ENCODE measurements around the gene CPB2. TPM values are rescaled to one million over a fixed set of nuclear protein-coding genes. Genes with fewer than 3 reads are reported as not detected.

CPB2 gene
- total and polyA plus RNA-seq, 9 of the 15 experiments (the other 6 are each of a cell fraction or from before 2014, with no cell fraction given): 0.03 to 0.16 (median 0.07) TPM; not detected in 6

DNA sequence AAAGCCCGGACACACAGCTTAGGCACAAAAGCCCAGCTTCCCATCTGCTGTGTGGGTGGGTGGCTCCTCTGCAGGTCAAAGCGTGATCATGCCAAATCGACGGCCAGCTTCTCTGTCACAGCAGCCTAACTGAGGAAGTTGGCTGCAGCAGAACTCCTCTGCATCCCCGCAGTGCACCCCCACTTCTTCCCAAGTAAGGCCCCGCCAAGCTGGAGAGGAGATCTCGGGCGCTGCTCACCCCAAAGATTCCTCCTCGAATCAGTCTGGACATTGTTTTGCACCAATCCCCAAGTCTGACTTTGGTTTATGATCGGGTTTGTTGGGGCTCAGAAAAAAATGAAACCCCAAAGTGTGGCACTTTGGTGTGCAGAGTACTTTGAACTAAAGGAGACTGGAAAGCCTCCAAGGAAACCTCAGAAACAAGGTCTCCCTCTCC lies 19.7 kb upstream of the CPB2 start:
- TF ChIP-seq POLR2AphosphoS5 (IDR thresholded peaks at IDR 0.05; ENCODE audit: control insufficient read depth, insufficient read depth, low read depth, low read length) (peak; percentile 14; the same call in 1 of the 2 replicates), PHB (CRISPR knock-in tag; IDR thresholded peaks at IDR 0.05) (no peak), POLR2G (IDR thresholded peaks at IDR 0.05; ENCODE audit: low read depth, low read length) (peak; percentile 28; the same call in 1 of the 2 replicates), FOXK2 (conservative IDR thresholded peaks at IDR 0.05 in 1 of 2, IDR thresholded peaks at IDR 0.05 in 1 of 2; ENCODE audit: low read depth in 2 of 2) (no peak)
- TF ChIP-seq, protein P1, sequence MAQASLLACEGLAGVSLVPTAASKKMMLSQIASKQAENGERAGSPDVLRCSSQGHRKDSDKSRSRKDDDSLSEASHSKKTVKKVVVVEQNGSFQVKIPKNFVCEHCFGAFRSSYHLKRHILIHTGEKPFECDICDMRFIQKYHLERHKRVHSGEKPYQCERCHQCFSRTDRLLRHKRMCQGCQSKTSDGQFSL (CRISPR knock-in tag; IDR thresholded peaks at IDR 0.05): peak; percentile 62
- TF ChIP-seq, protein P1 (tag; IDR thresholded peaks at IDR 0.05): no peak
- TF ChIP-seq, protein P2, sequence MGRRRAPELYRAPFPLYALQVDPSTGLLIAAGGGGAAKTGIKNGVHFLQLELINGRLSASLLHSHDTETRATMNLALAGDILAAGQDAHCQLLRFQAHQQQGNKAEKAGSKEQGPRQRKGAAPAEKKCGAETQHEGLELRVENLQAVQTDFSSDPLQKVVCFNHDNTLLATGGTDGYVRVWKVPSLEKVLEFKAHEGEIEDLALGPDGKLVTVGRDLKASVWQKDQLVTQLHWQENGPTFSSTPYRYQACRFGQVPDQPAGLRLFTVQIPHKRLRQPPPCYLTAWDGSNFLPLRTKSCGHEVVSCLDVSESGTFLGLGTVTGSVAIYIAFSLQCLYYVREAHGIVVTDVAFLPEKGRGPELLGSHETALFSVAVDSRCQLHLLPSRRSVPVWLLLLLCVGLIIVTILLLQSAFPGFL (CRISPR knock-in tag; IDR thresholded peaks at IDR 0.05): no peak
- TF ChIP-seq, protein P3, sequence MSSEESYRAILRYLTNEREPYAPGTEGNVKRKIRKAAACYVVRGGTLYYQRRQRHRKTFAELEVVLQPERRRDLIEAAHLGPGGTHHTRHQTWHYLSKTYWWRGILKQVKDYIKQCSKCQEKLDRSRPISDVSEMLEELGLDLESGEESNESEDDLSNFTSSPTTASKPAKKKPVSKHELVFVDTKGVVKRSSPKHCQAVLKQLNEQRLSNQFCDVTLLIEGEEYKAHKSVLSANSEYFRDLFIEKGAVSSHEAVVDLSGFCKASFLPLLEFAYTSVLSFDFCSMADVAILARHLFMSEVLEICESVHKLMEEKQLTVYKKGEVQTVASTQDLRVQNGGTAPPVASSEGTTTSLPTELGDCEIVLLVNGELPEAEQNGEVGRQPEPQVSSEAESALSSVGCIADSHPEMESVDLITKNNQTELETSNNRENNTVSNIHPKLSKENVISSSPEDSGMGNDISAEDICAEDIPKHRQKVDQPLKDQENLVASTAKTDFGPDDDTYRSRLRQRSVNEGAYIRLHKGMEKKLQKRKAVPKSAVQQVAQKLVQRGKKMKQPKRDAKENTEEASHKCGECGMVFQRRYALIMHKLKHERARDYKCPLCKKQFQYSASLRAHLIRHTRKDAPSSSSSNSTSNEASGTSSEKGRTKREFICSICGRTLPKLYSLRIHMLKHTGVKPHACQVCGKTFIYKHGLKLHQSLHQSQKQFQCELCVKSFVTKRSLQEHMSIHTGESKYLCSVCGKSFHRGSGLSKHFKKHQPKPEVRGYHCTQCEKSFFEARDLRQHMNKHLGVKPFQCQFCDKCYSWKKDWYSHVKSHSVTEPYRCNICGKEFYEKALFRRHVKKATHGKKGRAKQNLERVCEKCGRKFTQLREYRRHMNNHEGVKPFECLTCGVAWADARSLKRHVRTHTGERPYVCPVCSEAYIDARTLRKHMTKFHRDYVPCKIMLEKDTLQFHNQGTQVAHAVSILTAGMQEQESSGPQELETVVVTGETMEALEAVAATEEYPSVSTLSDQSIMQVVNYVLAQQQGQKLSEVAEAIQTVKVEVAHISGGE (CRISPR knock-in tag; IDR thresholded peaks at IDR 0.05): no peak
- no peak overlapping the region for H3K4me2 ChIP-seq (ENCODE audit: insufficient read depth, low read length)
- WGBS (ENCODE audit: insufficient coverage, low coverage, missing lambda C conversion rate): 63% methylated on average over 7 of the region's 10 CpGs
- BruUV-seq (replicated peaks): no TSS peak
- ATAC-seq (no peak), FAIRE-seq (no peak), DNase-seq (ENCODE audit: extremely low read depth in 1 of 4, low spot score in 3 of 4) (no peak)
- no peak overlapping the region for H3K9ac ChIP-seq (ENCODE audit: insufficient read depth in 1 of 2, low read depth in 2 of 2, low read length in 2 of 2)
- H3K9me1 ChIP-seq (ENCODE audit: control insufficient read depth, insufficient read depth, low read length): no peaks in the 10 kb centered on the region
- no peak overlapping the region for H3K27ac ChIP-seq (ENCODE audit: extremely low read depth, low read depth, low read length)
- H3K79me2 ChIP-seq (ENCODE audit: control insufficient read depth, insufficient read depth, low read length): no peaks in the 10 kb centered on the region
- intact Hi-C loops (cut with micrococcal nuclease): no loop called here
- H3K9me3 ChIP-seq (replicated peaks; ENCODE audit: control insufficient read depth, insufficient read depth, low read depth, low read length): no peaks in the 10 kb centered on the region
- peaks cover 31% of the 10 kb centered on the region; the same call in 2 of the 3 replicates for H3K36me3 ChIP-seq (ENCODE audit: control insufficient read depth, insufficient read depth, low read length)
- no peak overlapping the region for H2AFZ ChIP-seq (ENCODE audit: low read depth, low read length)
- in situ Hi-C loops (cut with MboI): no loop called here
- H3K4me1 ChIP-seq (replicated peaks in 1 of 2; ENCODE audit: control insufficient read depth in 2 of 2, insufficient read depth in 2 of 2, low read length in 2 of 2): peaks cover 5 to 36% of the 10 kb centered on the region in 2 experiments; a peak in 4 of 5 replicates
- no peak overlapping the region for H3K4me3 ChIP-seq
- ChIA-PET CTCF (ENCODE audit: low intra/inter-chr PET ratio) (interaction anchor here (1.0 kb wide), 1 partner anchor 199 kb away, joined by 3 read pairs; no protein-coding TSS in a partner anchor), POLR2A (interaction anchor here (0.6 to 0.7 kb wide), 2 partner anchors 11 to 72 kb away, joined by 3 read pairs; partner anchors contain the start of gene ZC3H13)
- H4K20me1 ChIP-seq (replicated peaks; ENCODE audit: control insufficient read depth, insufficient read depth, low read length): no peaks in the 10 kb centered on the region
- H3K27me3 ChIP-seq (ENCODE audit: control insufficient read depth in 2 of 2, insufficient read depth in 2 of 2, low read length in 2 of 2): no peaks in the 10 kb centered on the region
